Testis (tissue), 2 donors: ENCODE measurements around the gene STX18.

Experiments
- CTCF ChIP-seq, 3 experiments: fragments of 450-650 bp in 2 of 3; fragments of 200-600 bp in 1 of 3; sonication (generic) in 1 of 3; IDR thresholded peaks; one replicate each; pipeline ENCODE4 v1.5.1; 2016 to 2019; ENCODE audit warnings: antibody characterized with exemption in 3 of 3, mild to moderate bottlenecking in 2 of 3, moderate library complexity in 1 of 3
- POLR2A ChIP-seq: fragments of 450-650 bp; IDR thresholded peaks from one replicate; pipeline ENCODE4 v1.6.1; 2017; ENCODE audit warnings: antibody characterized with exemption, mild to moderate bottlenecking, moderate library complexity

GRCh38 chr4:4388311-4388790, 153.5 kb downstream of the STX18 start:
- TF ChIP-seq CTCF (IDR thresholded peaks at IDR 0.05): no peak
- TF ChIP-seq POLR2A: no peak
